H9 (cell line): ENCODE measurements around the gene UNC13C. TPM values are rescaled to one million over a fixed set of nuclear protein-coding genes. Genes with fewer than 3 reads are reported as not detected.

ENCODE experiments used
- DNase-seq: peaks from one replicate; pipeline ENCODE4 v3.0.0-alpha.2; 2017
- H2AFZ ChIP-seq: one replicate; pipeline ENCODE4 v1.6.1; 2013; ENCODE audit warnings: mild to moderate bottlenecking, low read length, control low read depth, moderate library complexity
- H2AK5ac ChIP-seq: 2 replicates; pipeline ENCODE4 v1.6.1; 2013; ENCODE audit warnings: low read length, control low read depth, mixed read lengths; ENCODE audit not compliant: insufficient read length
- H2BK120ac ChIP-seq: one replicate; pipeline ENCODE4 v1.6.1; 2013; ENCODE audit warnings: low read depth, mild to moderate bottlenecking, low read length, control low read depth, inconsistent platforms; ENCODE audit not compliant: poor library complexity, severe bottlenecking
- H2BK12ac ChIP-seq: 2 replicates; pipeline ENCODE4 v1.6.1; 2013; ENCODE audit warnings: low read length, control low read depth, mixed read lengths, low read depth; ENCODE audit not compliant: insufficient read length
- H2BK15ac ChIP-seq: 2 replicates; pipeline ENCODE4 v1.6.1; 2013; ENCODE audit warnings: low read depth, low read length, control low read depth
- H2BK20ac ChIP-seq: one replicate; pipeline ENCODE4 v1.6.1; 2013; ENCODE audit warnings: low read depth, mild to moderate bottlenecking, low read length, control low read depth, inconsistent platforms; ENCODE audit not compliant: poor library complexity, severe bottlenecking
- H2BK5ac ChIP-seq: 2 replicates; pipeline ENCODE4 v1.6.1; 2013; ENCODE audit warnings: low read length, control low read depth, mixed read lengths; ENCODE audit not compliant: insufficient read length
- H3K14ac ChIP-seq: 2 replicates; pipeline ENCODE4 v1.6.1; 2013; ENCODE audit warnings: low read length, control low read depth; ENCODE audit not compliant: insufficient read depth
- H3K18ac ChIP-seq: 2 replicates; pipeline ENCODE4 v1.6.1; 2013; ENCODE audit warnings: low read depth, mild to moderate bottlenecking, mixed read lengths, low read length, control low read depth; ENCODE audit not compliant: insufficient read length
- H3K23ac ChIP-seq: 2 replicates; pipeline ENCODE4 v1.6.1; 2013; ENCODE audit warnings: low read length, control low read depth, mixed read lengths, low read depth; ENCODE audit not compliant: insufficient read length
- H3K23me2 ChIP-seq: 2 replicates; pipeline ENCODE4 v1.6.1; 2013; ENCODE audit warnings: low read depth, mild to moderate bottlenecking, mixed read lengths, low read length, control low read depth; ENCODE audit not compliant: insufficient read length, poor library complexity, severe bottlenecking
- H3K27ac ChIP-seq: 2 replicates; pipeline ENCODE4 v1.5.1; 2013; ENCODE audit warnings: low read length, control low read depth, mixed read lengths, low read depth; ENCODE audit not compliant: insufficient read length
- H3K27me3 ChIP-seq: 2 replicates; pipeline ENCODE4 v1.6.1; 2013; ENCODE audit warnings: low read length, control low read depth, inconsistent platforms; ENCODE audit not compliant: insufficient read depth
- H3K4ac ChIP-seq: 2 replicates; pipeline ENCODE4 v1.6.1; 2013; ENCODE audit warnings: low read depth, mild to moderate bottlenecking, control low read depth, inconsistent platforms, low read length, moderate library complexity
- H3K4me1 ChIP-seq: 2 replicates; pipeline ENCODE4 v1.6.1; 2013; ENCODE audit warnings: low read length, control low read depth, inconsistent platforms; ENCODE audit not compliant: insufficient read depth
- H3K4me2 ChIP-seq: 2 replicates; pipeline ENCODE4 v1.6.1; 2013; ENCODE audit warnings: low read length, control low read depth, mixed read lengths; ENCODE audit not compliant: insufficient read length, insufficient read depth
- H3K56ac ChIP-seq: 2 replicates; pipeline ENCODE4 v1.6.1; 2013; ENCODE audit warnings: low read depth, mild to moderate bottlenecking, mixed read lengths, low read length, control low read depth; ENCODE audit not compliant: insufficient read length
- H3K79me1 ChIP-seq: 2 replicates; pipeline ENCODE4 v1.6.1; 2013; ENCODE audit warnings: low read depth, mild to moderate bottlenecking, moderate library complexity, low read length, control low read depth, inconsistent platforms; ENCODE audit not compliant: insufficient read depth, poor library complexity, severe bottlenecking
- H3K79me2 ChIP-seq: 2 replicates; pipeline ENCODE4 v1.6.1; 2013; ENCODE audit warnings: low read length, control low read depth, inconsistent platforms; ENCODE audit not compliant: insufficient read depth
- H3K9ac ChIP-seq: 2 replicates; pipeline ENCODE4 v1.6.1; 2013; ENCODE audit warnings: low read length, control low read depth, mixed read lengths; ENCODE audit not compliant: insufficient read length; ENCODE audit errors: extremely low read depth
- H3K9me3 ChIP-seq: one replicate; pipeline ENCODE4 v1.6.1; 2013; ENCODE audit warnings: low read depth, low read length, inconsistent platforms; ENCODE audit not compliant: control insufficient read depth
- H3T11ph ChIP-seq: one replicate; pipeline ENCODE4 v1.6.1; 2013; ENCODE audit warnings: mild to moderate bottlenecking, low read length, control low read depth, inconsistent platforms
- H4K20me1 ChIP-seq: one replicate; pipeline ENCODE4 v1.6.1; 2013; ENCODE audit not compliant: control insufficient read depth, insufficient read length, insufficient read depth
- H4K5ac ChIP-seq: 2 replicates; pipeline ENCODE4 v1.6.1; 2013; ENCODE audit warnings: low read depth, mild to moderate bottlenecking, mixed read lengths, low read length, control low read depth; ENCODE audit not compliant: insufficient read length
- H4K8ac ChIP-seq: replicated peaks from 2 replicates; pipeline ENCODE4 v1.6.1; 2013; ENCODE audit warnings: low read length, control low read depth, mixed read lengths, low read depth; ENCODE audit not compliant: insufficient read length
- H4K91ac ChIP-seq: 2 replicates; pipeline ENCODE4 v1.6.1; 2013; ENCODE audit warnings: low read depth, mild to moderate bottlenecking, moderate library complexity, mixed read lengths, low read length, control low read depth; ENCODE audit not compliant: insufficient read length
- H3K27ac Mint-ChIP-seq, 3 experiments: 2 replicates in 2 of 3; 3 replicates in 1 of 3; pipeline ENCODE4 v1.8.0; 2020 to 2021; ENCODE audit warnings: mixed read lengths in 3 of 3, mild to moderate bottlenecking in 1 of 3, moderate library complexity in 1 of 3
- H3K27me3 Mint-ChIP-seq: 2 replicates; pipeline ENCODE4 v1.8.0; 2021; ENCODE audit warnings: low read depth, mild to moderate bottlenecking, moderate library complexity, mixed read lengths
- H3K36me3 Mint-ChIP-seq, 3 experiments: 2 replicates in 2 of 3; 3 replicates in 1 of 3; pipeline ENCODE4 v1.8.0; 2020 to 2021; ENCODE audit warnings: low read depth in 3 of 3, mixed read lengths in 3 of 3; ENCODE audit not compliant: insufficient read depth in 1 of 3
- H3K4me1 Mint-ChIP-seq, 2 experiments: 2 replicates each; pipeline ENCODE4 v1.8.0; 2020; ENCODE audit warnings: mixed read lengths in 2 of 2
- H3K4me3 Mint-ChIP-seq, 2 experiments: 2 replicates in 1 of 2; 3 replicates in 1 of 2; pipeline ENCODE4 v1.8.0; 2020 to 2021; ENCODE audit warnings: mild to moderate bottlenecking in 2 of 2, mixed read lengths in 2 of 2, moderate library complexity in 1 of 2
- H3K9me3 Mint-ChIP-seq, 2 experiments: 2 replicates in 1 of 2; 3 replicates in 1 of 2; pipeline ENCODE4 v1.8.0; 2020; ENCODE audit warnings: mild to moderate bottlenecking in 2 of 2, mixed read lengths in 2 of 2, moderate library complexity in 1 of 2
- CTCF ChIP-seq: fragments of 200-600 bp; sonication (generic); conservative IDR thresholded peaks from 3 replicates; pipeline ENCODE4 v1.8.0; 2021; ENCODE audit warnings: antibody characterized with exemption, mild to moderate bottlenecking
- WGBS: extraction: QIAGEN DNeasy Blood & Tissue Kit; methylation state at CpG from one replicate; pipeline ENCODE4 v1.1.7; 2013; ENCODE audit warnings: missing lambda C conversion rate, low lambda C conversion rate, mixed read lengths; ENCODE audit not compliant: insufficient read length; ENCODE audit errors: extremely low coverage; 5-methylcytosine and 5-hydroxymethylcytosine counted together
- total RNA-seq: library from RNA; stranded (reverse); gene quantifications from 2 replicates; pipeline ENCODE4 v1.2.1, GENCODE V29; 2021

The UNC13C gene
- total RNA-seq, 1 experiment from 2014 or later: 0.02 TPM

- no peak overlapping the region for H2AK5ac ChIP-seq
- H3K23ac ChIP-seq: no peak overlapping the region
- H4K20me1 ChIP-seq: no peaks in the 10 kb centered on the region
- no peak overlapping the region for H3K18ac ChIP-seq
- TF ChIP-seq CTCF: no peak
- no peaks in the 10 kb centered on the region for H3K27me3 ChIP-seq
- no peak overlapping the region for H3K56ac ChIP-seq
- no peak overlapping the region for H3K4ac ChIP-seq
- no peaks in the 10 kb centered on the region for H3K23me2 ChIP-seq
- no peak overlapping the region for H2BK20ac ChIP-seq
- no peak overlapping the region for H3K9ac ChIP-seq
- no peak overlapping the region for H2BK12ac ChIP-seq
- no peak overlapping the region for H3K27ac ChIP-seq
- Mint-ChIP-seq H3K4me3 (no peak overlapping the region), H3K27ac (no peak overlapping the region), H3K36me3 (peaks cover 0 to 2% (median 0%) of the 10 kb centered on the region in 3 experiments; a peak in 3 of 7 replicates), H3K9me3 (peaks cover 14 to 15% of the 10 kb centered on the region in 2 experiments), H3K27me3 (no peaks in the 10 kb centered on the region), H3K4me1 (no peaks in the 10 kb centered on the region)
- H3K14ac ChIP-seq: no peak overlapping the region
- no peaks in the 10 kb centered on the region for H3K79me2 ChIP-seq
- no peak overlapping the region for H2AFZ ChIP-seq
- H4K5ac ChIP-seq: no peak overlapping the region
- no peak overlapping the region for H4K8ac ChIP-seq
- H2BK5ac ChIP-seq: no peak overlapping the region
- H3K79me1 ChIP-seq: no peaks in the 10 kb centered on the region
- H4K91ac ChIP-seq: no peak overlapping the region
- H2BK15ac ChIP-seq: no peak overlapping the region
- no peaks in the 10 kb centered on the region for H3K9me3 ChIP-seq
- no CpG with 5 or more reads among the region's 3 CpGs for WGBS
- no peaks in the 10 kb centered on the region for H3K4me1 ChIP-seq
- no peak overlapping the region for H3K4me2 ChIP-seq
- H2BK120ac ChIP-seq: no peak overlapping the region
- no peak for DNase-seq
- no peak overlapping the region for H3T11ph ChIP-seq
Measured at GRCh38 chr15:54547491-54547890, 569.2 kb downstream of the UNC13C start.
